Mucosa of stomach (tissue), 1 donor: ENCODE data around the gene MYL11.

Experiments used
- H3K27me3 ChIP-seq: one replicate; pipeline ENCODE4 v1.7.0; 2013; ENCODE audit warnings: mild to moderate bottlenecking, low read length; ENCODE audit not compliant: control insufficient read depth, insufficient read depth
- H3K36me3 ChIP-seq: one replicate; pipeline ENCODE4 v1.7.0; 2013; ENCODE audit warnings: low read length; ENCODE audit not compliant: control insufficient read depth, insufficient read depth
- H3K4me1 ChIP-seq: one replicate; pipeline ENCODE4 v1.7.0; 2013; ENCODE audit warnings: mild to moderate bottlenecking, low read length; ENCODE audit not compliant: control insufficient read depth, insufficient read depth
- H3K4me3 ChIP-seq: one replicate; pipeline ENCODE4 v1.7.0; 2013; ENCODE audit warnings: low read length
- H3K9ac ChIP-seq: one replicate; pipeline ENCODE4 v1.7.0; 2013; ENCODE audit warnings: mild to moderate bottlenecking, low read length, moderate library complexity
- H3K9me3 ChIP-seq: one replicate; pipeline ENCODE4 v1.7.0; 2013; ENCODE audit warnings: mild to moderate bottlenecking, low read length, moderate library complexity; ENCODE audit not compliant: control insufficient read depth
- donor health status: Pancreatic carcinoma.

Gene MYL11

DNA sequence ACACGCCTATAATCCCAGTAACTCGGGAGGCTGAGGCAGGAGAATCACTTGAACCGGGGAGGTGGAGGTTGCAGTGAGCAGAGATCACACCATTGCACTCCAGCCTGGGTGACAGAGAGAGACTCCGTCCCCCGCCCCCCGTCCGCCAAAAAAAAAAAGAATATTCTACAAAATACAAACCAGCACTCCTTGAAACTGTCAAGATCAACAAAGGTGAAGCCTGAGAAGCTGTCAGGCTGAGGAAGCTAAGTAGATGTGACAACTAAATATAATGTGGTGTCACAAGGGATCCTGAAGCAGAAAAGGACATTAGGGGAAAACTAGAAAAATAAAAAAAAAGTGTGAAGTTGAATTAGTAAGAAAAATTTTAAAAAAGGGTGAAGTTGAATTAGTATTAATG lies 25.7 kb upstream of the MYL11 start:
- Histone ChIP-seq H3K9me3 (no peaks in the 10 kb centered on the region), H3K36me3 (peaks cover 16% of the 10 kb centered on the region), H3K27me3 (no peaks in the 10 kb centered on the region), H3K9ac (no peak overlapping the region), H3K4me3 (no peak overlapping the region), H3K4me1 (peaks cover 26% of the 10 kb centered on the region)

DNA sequence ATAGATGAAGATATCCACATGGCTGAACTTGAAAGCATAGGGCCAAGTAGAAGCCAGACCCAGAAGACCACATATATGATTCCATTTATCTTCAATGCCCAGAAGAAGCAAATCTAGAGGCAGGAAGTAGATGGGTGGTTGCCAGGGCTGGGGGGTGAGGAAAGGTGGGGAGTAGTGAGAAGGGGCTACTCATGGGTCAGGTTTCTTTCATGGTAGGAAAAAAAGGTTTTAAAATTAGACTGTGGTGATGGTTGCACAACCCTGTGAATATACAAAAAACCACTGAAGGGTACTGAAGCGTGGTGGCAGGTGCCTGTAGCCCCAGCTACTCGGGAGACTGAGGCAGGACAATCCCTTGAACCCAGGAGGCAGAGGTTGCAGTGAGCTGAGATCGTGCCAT lies 24.9 kb upstream of the MYL11 start:
- Histone ChIP-seq H3K9ac (no peak overlapping the region), H3K9me3 (no peaks in the 10 kb centered on the region), H3K4me1 (peaks cover 31% of the 10 kb centered on the region), H3K27me3 (no peaks in the 10 kb centered on the region), H3K36me3 (peaks cover 16% of the 10 kb centered on the region), H3K4me3 (no peak overlapping the region)

DNA sequence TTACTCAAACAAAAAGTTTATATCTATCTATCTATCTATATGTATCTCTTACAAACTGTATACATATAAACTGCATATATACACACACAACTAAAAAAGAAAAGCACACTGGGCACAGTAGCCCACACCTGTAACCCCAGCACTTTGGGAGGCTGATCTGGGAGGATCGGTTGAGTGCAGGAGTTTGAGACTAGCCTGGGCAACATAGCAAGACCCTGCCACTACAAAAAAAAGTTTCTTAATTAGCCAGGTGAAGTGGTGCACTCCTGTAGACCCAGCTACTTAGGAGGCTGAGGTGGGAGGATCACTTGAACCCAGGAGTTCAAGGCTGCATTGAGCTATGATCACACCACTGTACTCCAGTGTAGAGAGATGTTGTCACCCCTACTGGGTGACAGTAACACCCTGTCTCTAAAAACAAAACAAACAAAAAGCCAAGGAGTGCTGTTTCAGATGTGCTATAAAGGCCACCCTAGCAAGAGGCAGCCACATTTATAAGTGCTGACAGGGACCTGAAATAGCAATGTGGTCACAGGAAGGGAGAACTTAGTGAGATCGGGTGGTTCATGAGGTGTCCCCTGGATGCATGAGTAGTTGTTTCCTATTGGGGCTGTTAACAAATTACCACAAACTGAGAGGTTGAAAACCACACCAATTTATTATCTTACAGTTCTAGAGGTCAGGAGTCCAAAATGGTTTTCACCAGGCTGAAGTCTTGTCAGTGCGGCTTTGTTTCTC lies 24.3 kb upstream of the MYL11 start:
- Histone ChIP-seq H3K4me3 (no peak overlapping the region), H3K4me1 (peaks cover 31% of the 10 kb centered on the region), H3K9ac (no peak overlapping the region), H3K9me3 (no peaks in the 10 kb centered on the region), H3K36me3 (peaks cover 16% of the 10 kb centered on the region), H3K27me3 (no peaks in the 10 kb centered on the region)

DNA sequence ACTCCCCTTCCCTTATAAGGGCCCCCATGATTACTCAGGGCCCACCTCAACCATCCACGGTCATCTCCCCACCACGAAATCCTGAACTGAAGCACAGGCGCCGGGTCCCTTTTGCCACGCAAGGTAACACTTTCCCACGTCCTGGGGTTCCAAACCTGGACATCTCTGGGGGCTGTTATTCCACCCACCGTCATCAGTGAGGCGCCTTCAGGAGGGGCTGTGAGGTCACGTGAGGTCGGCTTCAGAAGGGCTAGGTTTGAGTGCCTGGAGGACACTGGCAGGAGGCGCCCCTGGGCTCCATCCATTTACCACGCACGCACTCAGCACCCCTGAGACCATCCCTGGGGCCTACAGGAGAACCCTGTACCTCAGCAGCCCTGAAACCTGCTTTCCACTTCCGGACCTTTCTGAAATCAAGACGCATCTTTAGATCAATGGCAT lies 23.6 kb upstream of the MYL11 start:
- no peak overlapping the region for H3K4me3 ChIP-seq
- H3K9ac ChIP-seq = no peak overlapping the region
- peaks cover 16% of the 10 kb centered on the region for H3K36me3 ChIP-seq
- H3K27me3 ChIP-seq = no peaks in the 10 kb centered on the region
- H3K9me3 ChIP-seq = no peaks in the 10 kb centered on the region
- H3K4me1 ChIP-seq = peaks cover 38% of the 10 kb centered on the region

DNA sequence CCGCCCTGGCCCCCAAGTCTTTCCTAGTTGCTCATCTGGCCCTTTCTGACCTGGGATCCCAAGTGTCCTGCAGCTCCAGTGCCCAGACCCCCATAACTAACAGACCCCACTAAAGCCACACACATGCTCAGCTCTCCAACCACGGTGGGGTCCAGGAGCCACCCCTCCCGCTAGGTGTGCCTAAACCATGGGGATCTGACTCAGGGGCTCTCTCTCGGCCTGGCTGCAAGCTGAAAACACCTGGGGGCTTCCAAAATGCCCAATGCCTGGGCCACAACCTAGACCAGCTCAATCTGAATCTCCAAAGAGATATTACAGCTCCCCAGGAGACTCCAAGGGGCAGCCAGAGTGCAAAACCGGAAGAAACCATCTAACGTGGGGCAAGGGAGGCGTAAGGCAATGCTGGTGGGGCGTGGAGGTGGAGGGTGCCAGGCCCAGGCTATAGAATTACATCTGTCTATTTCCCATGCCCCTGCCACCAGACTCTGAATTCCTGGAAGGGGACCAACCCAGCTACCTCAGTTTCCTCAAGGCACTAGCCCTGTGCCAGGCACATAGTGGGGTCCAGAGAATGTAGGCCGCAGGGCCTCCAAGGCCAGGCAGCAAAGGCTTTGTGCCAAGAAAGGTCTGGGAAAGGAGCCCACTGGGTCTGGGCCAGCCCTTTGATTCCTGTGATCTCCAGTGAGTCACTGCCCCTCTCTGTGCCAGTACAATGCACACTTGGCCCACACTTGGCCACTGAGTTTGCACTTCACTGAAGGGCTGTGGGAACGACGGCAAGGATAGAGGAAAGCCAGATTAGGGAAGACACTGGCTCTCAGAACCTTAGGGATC lies 22.8 kb upstream of the MYL11 start:
- Histone ChIP-seq H3K4me3 (no peak overlapping the region), H3K27me3 (no peaks in the 10 kb centered on the region), H3K4me1 (peaks cover 46% of the 10 kb centered on the region), H3K9ac (no peak overlapping the region), H3K36me3 (peaks cover 16% of the 10 kb centered on the region), H3K9me3 (no peaks in the 10 kb centered on the region)

DNA sequence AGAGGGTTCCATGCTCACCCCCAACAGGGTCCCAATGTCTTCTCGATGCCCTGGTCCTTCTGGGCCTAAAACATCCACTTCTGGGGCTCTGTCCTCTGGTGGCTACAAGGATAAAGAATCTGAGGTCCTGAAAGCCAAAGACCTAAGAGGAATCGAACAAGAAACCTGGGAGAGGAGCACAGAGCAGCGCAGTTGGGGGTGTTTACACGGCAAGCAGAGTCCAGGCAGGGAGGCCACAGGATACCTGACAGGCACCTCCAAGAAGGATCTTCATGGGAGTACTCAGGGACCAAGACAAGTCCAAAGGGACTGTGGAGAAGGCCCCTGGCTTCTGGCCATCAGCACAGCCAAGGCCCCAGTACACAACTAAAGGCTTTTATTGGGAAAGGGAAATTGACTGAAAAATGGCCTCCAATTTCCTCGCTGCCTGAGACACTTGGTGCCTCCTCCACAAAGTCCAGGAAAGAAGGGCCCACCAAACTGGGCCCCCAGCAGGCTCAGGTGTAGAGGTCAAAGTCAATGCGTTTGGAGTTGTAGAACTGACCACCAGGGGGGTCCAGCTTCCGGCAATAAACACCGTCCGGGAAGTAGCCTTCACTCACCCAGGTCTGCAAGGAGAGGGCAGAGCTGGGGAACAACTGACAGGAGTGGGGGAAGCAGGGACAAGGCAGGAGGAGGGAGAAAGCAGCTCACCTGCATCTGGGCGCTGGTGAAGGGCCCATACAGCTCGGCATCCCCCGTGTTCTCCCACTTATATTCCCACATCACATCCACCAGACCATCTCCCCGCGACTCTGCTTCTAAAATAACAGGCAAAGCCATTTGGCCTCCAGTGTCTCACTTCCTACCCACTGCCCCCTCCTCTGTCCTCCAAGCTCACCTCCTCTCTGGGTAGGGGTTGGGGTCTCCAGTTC lies 21.9 kb upstream of the MYL11 start:
- Histone ChIP-seq H3K27me3 (no peaks in the 10 kb centered on the region), H3K4me1 (peaks cover 52% of the 10 kb centered on the region), H3K4me3 (no peak overlapping the region), H3K9ac (no peak overlapping the region), H3K36me3 (peaks cover 24% of the 10 kb centered on the region), H3K9me3 (no peaks in the 10 kb centered on the region)

DNA sequence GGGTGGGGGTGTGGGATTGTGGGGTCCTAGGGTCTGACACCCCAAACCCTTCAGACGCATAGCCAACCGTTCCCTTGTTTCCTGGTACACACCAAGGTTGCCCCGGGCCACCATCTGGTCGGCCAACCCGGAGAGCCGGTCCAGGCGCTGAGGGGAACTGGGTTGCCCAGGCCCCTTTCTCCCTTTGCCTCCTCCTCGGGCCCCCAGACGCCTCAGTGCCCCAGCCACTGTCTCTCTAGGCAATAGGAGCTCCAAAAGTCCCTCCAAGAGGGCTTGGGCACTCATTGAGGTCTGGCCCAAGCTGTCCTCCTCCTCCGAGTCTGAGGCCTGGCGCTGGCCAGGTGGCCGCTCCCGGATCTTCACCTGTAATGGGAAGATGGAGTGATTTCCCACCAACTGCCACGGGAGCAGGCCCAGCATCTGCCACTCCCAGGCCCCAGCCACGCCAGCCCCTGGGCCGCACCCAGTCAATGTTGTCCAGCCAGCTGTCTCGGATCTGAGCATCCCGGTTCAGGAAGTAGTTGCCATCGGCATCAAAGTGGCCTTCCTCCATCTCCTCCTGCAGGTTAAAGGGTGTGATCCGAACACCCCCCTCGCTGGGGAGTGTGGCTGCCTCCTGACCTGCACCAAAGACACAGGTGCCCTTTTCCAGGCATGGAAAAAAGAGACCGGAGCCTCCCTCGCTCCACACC lies 21.0 kb upstream of the MYL11 start:
- Histone ChIP-seq H3K9ac (peak overlapping the region; percentile 88), H3K36me3 (peaks cover 30% of the 10 kb centered on the region), H3K9me3 (no peaks in the 10 kb centered on the region), H3K4me3 (no peak overlapping the region), H3K4me1 (peaks cover 52% of the 10 kb centered on the region), H3K27me3 (no peaks in the 10 kb centered on the region)

DNA sequence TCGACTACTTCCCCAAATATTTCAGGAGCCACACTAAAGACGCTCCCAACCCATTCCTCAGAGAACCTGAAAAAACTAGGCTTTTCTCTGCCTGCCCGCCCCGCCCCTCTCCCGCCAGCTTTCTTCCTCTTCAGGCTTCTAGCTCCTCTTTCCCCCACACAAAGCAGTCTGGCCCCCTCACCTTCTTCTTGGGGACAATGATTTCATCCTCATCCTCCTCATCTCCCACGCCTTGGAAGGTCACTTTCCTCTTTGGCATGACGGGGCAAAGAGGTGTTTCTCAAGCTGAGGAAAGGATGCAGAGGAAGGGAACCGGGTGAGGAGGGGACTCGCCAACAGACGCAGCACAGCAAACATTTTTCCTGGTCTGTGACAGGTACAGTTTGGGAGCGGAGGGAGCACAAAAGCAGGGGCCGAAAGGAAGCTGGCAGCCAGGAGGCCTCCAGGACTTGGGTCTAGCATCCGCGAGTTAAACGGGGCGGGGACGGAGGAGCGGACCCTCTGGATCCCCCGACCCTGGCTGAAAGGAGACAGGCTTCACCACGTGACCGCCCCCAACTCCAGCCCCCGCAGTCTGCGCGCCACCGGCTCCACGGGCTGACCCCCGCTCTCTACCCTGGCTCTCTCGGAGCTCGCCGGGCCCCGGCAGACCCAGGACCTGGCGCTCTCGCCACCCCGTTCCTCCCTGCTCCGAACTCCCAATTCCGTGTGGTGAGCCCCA lies 20.0 kb upstream of the MYL11 start:
- Histone ChIP-seq H3K9ac (peak overlapping the region; percentile 88), H3K9me3 (no peaks in the 10 kb centered on the region), H3K27me3 (no peaks in the 10 kb centered on the region), H3K4me3 (peak overlapping the region; percentile 68), H3K36me3 (peaks cover 36% of the 10 kb centered on the region), H3K4me1 (peaks cover 52% of the 10 kb centered on the region)

DNA sequence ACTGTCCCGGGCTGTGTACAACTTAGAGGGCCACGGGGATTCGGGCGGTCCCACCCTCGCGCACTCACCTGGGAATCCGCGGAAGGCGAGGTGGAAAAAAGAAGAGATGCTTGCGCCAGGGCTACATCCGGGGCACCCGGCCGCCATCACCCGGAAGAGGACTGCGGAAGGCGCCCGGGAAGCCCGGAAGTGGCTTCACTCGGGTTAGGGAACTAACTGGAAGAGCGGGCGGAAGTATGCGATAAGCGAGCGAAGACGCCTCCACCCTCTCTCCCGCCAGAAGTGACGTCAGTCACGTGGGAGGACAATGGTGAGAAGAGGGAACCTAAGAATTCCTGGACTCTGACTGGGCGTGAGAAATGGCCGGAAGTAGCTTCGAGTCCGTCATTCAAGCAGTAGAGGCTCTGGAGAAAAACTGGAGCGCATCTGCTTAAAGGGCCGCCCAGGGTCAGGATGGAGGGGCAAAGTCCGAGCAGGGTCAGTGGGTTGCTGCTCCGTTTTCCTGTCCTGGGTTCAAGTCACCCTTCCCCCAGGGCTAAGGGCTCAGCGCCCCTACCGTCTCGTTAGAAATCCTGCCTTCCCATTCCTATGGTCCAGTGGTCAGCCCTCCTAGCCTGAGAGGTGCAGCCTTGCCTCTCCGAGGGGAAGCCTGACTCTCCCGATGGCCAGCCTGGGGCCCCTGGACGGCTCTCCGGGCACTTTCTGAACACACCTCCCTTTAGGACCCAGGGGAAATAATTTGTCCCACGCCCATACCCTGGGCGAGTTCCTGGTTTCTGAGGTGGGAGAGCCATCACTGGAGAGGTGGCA lies 19.3 kb upstream of the MYL11 start, which contains the start of gene CD2BP2:
Gene CD2BP2, minus strand, starts transcription at position 165 of the 810 bp plus-strand sequence. CDS start 627 bp downstream, outside the sequence.
- Histone ChIP-seq H3K27me3 (no peaks in the 10 kb centered on the region), H3K9ac (peak within 1 kb of the TSS; percentile 94), H3K4me1 (peaks cover 52% of the 10 kb centered on the region), H3K9me3 (no peaks in the 10 kb centered on the region), H3K36me3 (peaks cover 36% of the 10 kb centered on the region), H3K4me3 (peak within 1 kb of the TSS; percentile 68)

DNA sequence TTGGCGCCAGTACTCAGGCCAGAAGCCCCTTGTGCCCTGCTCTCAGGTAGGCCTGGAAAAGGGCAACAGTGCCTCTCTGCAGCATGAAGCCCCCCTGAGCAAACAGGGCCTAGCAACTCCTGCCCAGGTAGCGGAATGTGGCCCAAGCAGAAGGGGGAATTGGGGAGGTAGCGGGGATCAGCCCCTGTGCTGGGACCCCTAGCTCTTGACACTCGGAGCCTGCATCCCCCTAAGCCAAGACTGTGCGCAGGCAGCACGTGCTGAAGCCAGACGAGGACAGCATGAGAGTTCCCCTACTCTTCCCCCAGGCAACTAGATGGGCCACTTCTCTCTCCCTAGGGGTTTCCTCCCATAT lies 18.7 kb upstream of the MYL11 start:
- Histone ChIP-seq H3K9ac (peak overlapping the region; percentile 94), H3K4me1 (peaks cover 52% of the 10 kb centered on the region), H3K36me3 (peaks cover 33% of the 10 kb centered on the region)

More for the DNA sequence above, 18.7 kb upstream of the MYL11 start:
- Histone ChIP-seq H3K9me3 (no peaks in the 10 kb centered on the region), H3K4me3 (peak overlapping the region; percentile 68), H3K27me3 (no peaks in the 10 kb centered on the region)
